Thoracic aorta (tissue), 2 donors: ENCODE data around the gene PRDX3. TPM values are rescaled to one million over a fixed set of nuclear protein-coding genes. Genes with fewer than 3 reads are reported as not detected.

ENCODE experiments used
- ATAC-seq: fragments of 150-250 bp; one replicate; pipeline ENCODE4 v1.8.0; 2017; ENCODE audit warnings: low read depth; ENCODE audit not compliant: insufficient number of reproducible peaks, low FRiP score
- DNase-seq: peaks from one replicate; pipeline ENCODE4 v3.0.0-alpha.2; 2020; ENCODE audit warnings: low spot score
- H3K27ac ChIP-seq, 2 donors: fragments of 200-600 bp; sonication (generic); 1 replicate in 1 of 2; 2 replicates in 1 of 2; pipeline ENCODE4 v1.5.1; 2016; ENCODE audit warnings: mild to moderate bottlenecking in 2 of 2, moderate library complexity in 2 of 2
- H3K27me3 ChIP-seq: fragments of 200-600 bp; sonication (generic); replicated peaks from 2 replicates; pipeline ENCODE4 v1.6.0; 2016; ENCODE audit warnings: mild to moderate bottlenecking; ENCODE audit not compliant: insufficient read depth
- H3K36me3 ChIP-seq: fragments of 200-600 bp; sonication (generic); one replicate; pipeline ENCODE4 v1.5.1; 2016
- H3K4me1 ChIP-seq, 2 donors: fragments of 200-600 bp; sonication (generic); 1 replicate in 1 of 2; 2 replicates in 1 of 2; pipeline versions ENCODE4 v1.5.1 to v1.6.0; 2016; ENCODE audit warnings: low read depth in 2 of 2, mild to moderate bottlenecking in 1 of 2; ENCODE audit not compliant: control insufficient read depth in 1 of 2
- H3K4me3 ChIP-seq: fragments of 200-600 bp; sonication (generic); 2 replicates; pipeline ENCODE4 v1.5.1; 2016; ENCODE audit warnings: mild to moderate bottlenecking
- H3K9me3 ChIP-seq: fragments of 200-600 bp; sonication (generic); 2 replicates; pipeline ENCODE4 v1.5.1; 2016
- total RNA-seq, 2 donors: library from RNA; depleted of rRNA; stranded (reverse); fragments of >200 nt; gene quantifications; one replicate each; pipeline versions ENCODE4 v1.1.0 to v1.2.3, GENCODE V29; 2016
- TF ChIP-seq, protein P1 (sequence below): fragments of 200-600 bp; sonication (generic); IDR thresholded peaks from one replicate; pipeline ENCODE4 v1.5.1; 2019; ENCODE audit warnings: antibody characterized with exemption

The PRDX3 gene
- total RNA-seq, 2 donors from 2014 or later, result 64.4 to 77.6 TPM

DNA sequence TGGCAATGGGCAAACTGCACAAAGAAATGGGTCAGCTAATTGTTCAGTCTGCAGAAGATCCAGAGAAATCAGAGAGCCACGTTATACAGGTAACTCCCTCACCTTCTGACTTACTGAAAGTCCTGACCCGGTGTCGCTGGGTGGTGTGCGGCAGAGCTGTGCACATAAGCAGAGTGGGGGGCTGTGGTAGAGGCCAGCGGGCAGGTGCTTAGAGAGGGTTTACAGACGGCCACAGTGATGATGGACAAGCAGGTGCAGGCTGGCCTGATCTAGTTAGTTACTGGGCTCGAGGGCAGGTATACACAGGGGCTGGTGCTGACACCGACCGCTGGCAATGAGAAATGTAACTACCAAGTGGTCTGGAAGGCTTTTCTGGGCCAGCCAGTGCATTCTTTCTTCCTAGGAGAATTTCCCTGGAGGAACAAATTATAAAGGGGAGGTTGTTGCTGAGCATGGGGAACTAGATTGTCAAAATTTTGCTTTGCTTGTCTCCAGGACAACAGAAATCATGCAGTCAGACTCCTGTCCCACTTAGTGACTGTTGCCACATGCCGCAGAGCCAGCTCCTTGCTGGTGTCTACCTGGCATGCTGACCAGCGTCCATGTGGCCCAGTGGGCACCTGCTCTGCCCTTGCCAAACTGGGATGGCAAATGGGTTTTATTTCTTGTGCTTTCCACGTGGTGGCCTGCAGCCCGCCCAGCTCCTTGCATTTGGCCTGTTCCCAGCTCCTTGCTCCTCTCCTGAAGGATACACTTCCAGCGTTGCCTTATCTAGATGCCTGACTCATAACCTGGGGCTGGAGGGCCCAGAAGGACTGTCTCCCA is 45.9 kb downstream of the PRDX3 start:
- TF ChIP-seq, protein P1, sequence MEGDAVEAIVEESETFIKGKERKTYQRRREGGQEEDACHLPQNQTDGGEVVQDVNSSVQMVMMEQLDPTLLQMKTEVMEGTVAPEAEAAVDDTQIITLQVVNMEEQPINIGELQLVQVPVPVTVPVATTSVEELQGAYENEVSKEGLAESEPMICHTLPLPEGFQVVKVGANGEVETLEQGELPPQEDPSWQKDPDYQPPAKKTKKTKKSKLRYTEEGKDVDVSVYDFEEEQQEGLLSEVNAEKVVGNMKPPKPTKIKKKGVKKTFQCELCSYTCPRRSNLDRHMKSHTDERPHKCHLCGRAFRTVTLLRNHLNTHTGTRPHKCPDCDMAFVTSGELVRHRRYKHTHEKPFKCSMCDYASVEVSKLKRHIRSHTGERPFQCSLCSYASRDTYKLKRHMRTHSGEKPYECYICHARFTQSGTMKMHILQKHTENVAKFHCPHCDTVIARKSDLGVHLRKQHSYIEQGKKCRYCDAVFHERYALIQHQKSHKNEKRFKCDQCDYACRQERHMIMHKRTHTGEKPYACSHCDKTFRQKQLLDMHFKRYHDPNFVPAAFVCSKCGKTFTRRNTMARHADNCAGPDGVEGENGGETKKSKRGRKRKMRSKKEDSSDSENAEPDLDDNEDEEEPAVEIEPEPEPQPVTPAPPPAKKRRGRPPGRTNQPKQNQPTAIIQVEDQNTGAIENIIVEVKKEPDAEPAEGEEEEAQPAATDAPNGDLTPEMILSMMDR, result no peak
- H3K36me3 ChIP-seq, result peaks cover 33% of the 10 kb centered on the region
- ATAC-seq (no peak), DNase-seq (no peak)
- H3K9me3 ChIP-seq, result no peaks in the 10 kb centered on the region
- no peak overlapping the region for H3K27ac ChIP-seq
- H3K4me1 ChIP-seq, result no peaks in the 10 kb centered on the region
- H3K4me3 ChIP-seq, result no peak overlapping the region
- H3K27me3 ChIP-seq, result no peaks in the 10 kb centered on the region

DNA sequence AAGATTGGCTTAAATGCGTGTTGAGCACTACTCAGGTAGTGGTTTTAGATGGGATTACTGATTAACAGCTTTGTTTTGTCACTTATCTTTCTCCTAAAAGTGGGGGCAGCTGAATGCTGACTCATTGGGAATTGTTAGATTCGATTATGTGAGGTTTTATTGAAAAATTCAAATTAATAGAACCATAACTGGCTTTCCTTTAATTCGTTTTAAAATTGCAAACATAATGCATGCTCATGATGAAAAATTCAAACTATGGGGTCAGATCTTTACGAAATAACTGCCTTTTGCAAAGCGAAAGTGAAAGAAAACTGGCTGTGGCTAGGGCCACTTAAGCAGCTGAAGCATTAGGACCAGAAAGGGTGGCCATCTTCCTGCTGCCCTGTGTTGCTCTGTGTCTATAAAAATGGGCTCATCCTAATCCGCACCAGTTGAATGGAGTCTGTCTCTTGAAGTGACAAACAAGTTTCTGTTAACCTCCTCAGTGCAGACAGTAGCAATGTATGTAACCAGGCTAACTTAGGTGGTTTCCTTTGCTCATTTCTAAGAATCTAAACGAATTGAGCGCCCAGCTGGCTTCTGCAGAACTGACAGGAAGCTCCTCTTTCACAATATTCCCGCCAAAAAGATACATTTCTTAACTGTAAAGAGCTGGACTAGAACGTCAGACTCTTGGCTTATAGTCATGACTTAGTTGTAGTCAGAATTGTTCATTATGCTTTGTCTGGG is 46.9 kb downstream of the PRDX3 start:
- Histone ChIP-seq H3K36me3 (peaks cover 33% of the 10 kb centered on the region), H3K4me3 (peak overlapping the region; percentile 55), H3K27ac (peak overlapping the region in 1 of 2 donors; percentile 18), H3K9me3 (no peaks in the 10 kb centered on the region), H3K4me1 (no peaks in the 10 kb centered on the region), H3K27me3 (no peaks in the 10 kb centered on the region)
- TF ChIP-seq, protein P1, result no peak
- no peak for DNase-seq
- no peak for ATAC-seq

DNA sequence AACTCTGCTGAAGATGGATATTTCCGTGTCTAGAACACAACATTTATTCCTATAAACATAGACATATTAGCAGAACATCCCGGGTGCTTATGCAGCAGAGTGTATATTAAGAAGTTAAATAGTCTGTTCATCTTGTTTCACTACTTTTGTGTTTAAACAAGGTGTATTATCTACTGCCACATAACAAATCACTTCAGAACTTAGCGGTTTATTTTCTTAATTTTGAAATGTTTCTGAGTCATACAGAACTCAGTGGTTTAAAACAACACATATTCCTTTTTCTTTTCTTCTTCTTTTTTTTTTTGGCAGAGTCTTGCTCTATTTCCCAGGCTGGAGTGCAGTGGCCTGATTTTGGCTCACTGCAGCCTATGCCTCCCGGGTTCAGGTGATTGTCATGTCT is 48.9 kb downstream of the PRDX3 start:
- Histone ChIP-seq H3K27me3 (no peaks in the 10 kb centered on the region), H3K27ac (no peak overlapping the region), H3K9me3 (no peaks in the 10 kb centered on the region), H3K4me1 (no peaks in the 10 kb centered on the region), H3K4me3 (no peak overlapping the region), H3K36me3 (peaks cover 37% of the 10 kb centered on the region)
- DNase-seq, result no peak
- ATAC-seq, result no peak
- TF ChIP-seq, protein P1, result no peak

DNA sequence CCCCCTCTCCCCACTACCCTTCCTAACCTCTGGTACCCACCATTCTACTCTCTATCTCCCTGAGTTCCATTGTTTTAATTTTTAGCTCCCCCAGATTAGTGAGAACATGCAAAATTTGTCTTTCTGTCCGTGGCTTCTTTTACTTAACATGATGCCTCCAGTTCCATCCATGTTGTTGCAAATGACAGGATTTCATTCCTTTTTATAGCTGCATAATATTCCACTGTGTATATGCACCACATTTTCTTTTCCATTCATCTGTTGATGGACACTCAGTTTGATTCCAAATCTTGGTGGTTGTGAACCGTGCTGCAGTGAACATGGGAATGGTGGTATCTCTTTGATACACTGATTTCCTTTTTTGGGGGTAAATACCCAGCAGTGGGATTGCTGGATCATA is 52.7 kb downstream of the PRDX3 start:
- Histone ChIP-seq H3K36me3 (peaks cover 48% of the 10 kb centered on the region), H3K27me3 (no peaks in the 10 kb centered on the region), H3K4me3 (no peak overlapping the region), H3K4me1 (no peaks in the 10 kb centered on the region), H3K27ac (no peak overlapping the region), H3K9me3 (no peaks in the 10 kb centered on the region)
- TF ChIP-seq, protein P1, result no peak
- no peak for ATAC-seq
- no peak for DNase-seq

DNA sequence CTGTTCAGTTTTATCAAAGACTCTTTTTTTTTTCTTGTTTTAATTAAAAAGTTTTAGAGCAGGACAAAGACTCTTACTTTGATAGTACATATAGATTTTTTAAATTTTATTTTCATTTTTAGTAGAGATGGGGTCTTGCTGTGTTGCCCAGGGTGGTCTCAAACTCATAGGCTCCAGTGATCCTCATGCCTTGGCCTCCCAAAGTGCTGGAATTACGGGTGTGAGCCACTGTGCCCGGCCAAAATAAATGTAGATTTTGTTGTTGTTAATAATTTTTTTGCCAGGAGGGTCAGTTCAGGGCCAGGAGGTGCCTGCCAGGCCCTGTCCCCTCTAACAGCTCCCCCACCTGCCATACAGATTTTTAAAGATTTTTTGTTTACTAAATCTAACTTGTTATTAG is 57.7 kb downstream of the PRDX3 start:
- Histone ChIP-seq H3K27ac (no peak overlapping the region), H3K27me3 (no peaks in the 10 kb centered on the region), H3K9me3 (no peaks in the 10 kb centered on the region), H3K4me1 (no peaks in the 10 kb centered on the region), H3K36me3 (peaks cover 43% of the 10 kb centered on the region), H3K4me3 (no peak overlapping the region)
- DNase-seq (no peak), ATAC-seq (no peak)
- TF ChIP-seq, protein P1, result no peak
